ENCODE measurements around the gene ZNF74.
"Not testable (repeated sequence)": the region's sequence is repeated elsewhere in the genome, so short reads cannot be mapped to it uniquely, and the experiment has no call there.

ZNF74 gene

GRCh38 chr22:20401376-20402014, 7.5 kb downstream of the ZNF74 start:
- DNase-seq: no peak

- DNase-seq: no peak
These were observed 9.2 kb downstream of the ZNF74 start for GRCh38 chr22:20402960-20403778.

- DNase-seq: no peak
These were observed 9.8 kb downstream of the ZNF74 start for GRCh38 chr22:20403779-20404140.

- DNase-seq: no peak
These were observed 10.9 kb downstream of the ZNF74 start for GRCh38 chr22:20404881-20405280.

- no peak for DNase-seq
These were observed 11.5 kb downstream of the ZNF74 start for GRCh38 chr22:20405291-20405930.

GRCh38 chr22:20405931-20406685, 12.2 kb downstream of the ZNF74 start:
- no peak for DNase-seq

GRCh38 chr22:20406686-20407408, 12.9 kb downstream of the ZNF74 start:
- DNase-seq: no peak

GRCh38 chr22:20407829-20408228, 13.9 kb downstream of the ZNF74 start:
- no peak for DNase-seq

GRCh38 chr22:20408891-20409290, 14.9 kb downstream of the ZNF74 start:
- no peak for DNase-seq

- not testable (repeated sequence) for DNase-seq
These were observed 15.4 kb downstream of the ZNF74 start for GRCh38 chr22:20409385-20409784.

GRCh38 chr22:20412474-20413216, 18.7 kb downstream of the ZNF74 start:
- no peak for DNase-seq

- no peak for DNase-seq
These were observed 19.5 kb downstream of the ZNF74 start for GRCh38 chr22:20413217-20414058.

- no peak for DNase-seq
These were observed 20.1 kb downstream of the ZNF74 start for GRCh38 chr22:20414059-20414440.

- no peak for DNase-seq
These were observed 20.5 kb downstream of the ZNF74 start for GRCh38 chr22:20414450-20414849.

GRCh38 chr22:20415241-20415640, 21.3 kb downstream of the ZNF74 start:
- not testable (repeated sequence) for DNase-seq

- DNase-seq: not testable (repeated sequence)
These were observed 21.7 kb downstream of the ZNF74 start for GRCh38 chr22:20415699-20416098.

GRCh38 chr22:20418211-20418788, 24.3 kb downstream of the ZNF74 start:
- peak; percentile 41 for DNase-seq

- DNase-seq: no peak
These were observed 25.7 kb downstream of the ZNF74 start for GRCh38 chr22:20419664-20419951.

GRCh38 chr22:20420157-20420842, 26.3 kb downstream of the ZNF74 start:
- no peak for DNase-seq

GRCh38 chr22:20421507-20421874, 27.5 kb downstream of the ZNF74 start:
- no peak for DNase-seq
